ENCODE results near the gene MYL3. TPM values are rescaled to one million over a fixed set of nuclear protein-coding genes. Genes with fewer than 3 reads are reported as not detected.
A peak's percentile ranks its signal among the peaks of the same experiment; 100 is the strongest.

Gene MYL3
- total RNA-seq, 2 donors from 2014 or later: 1.9 TPM; not detected in 1

DNA sequence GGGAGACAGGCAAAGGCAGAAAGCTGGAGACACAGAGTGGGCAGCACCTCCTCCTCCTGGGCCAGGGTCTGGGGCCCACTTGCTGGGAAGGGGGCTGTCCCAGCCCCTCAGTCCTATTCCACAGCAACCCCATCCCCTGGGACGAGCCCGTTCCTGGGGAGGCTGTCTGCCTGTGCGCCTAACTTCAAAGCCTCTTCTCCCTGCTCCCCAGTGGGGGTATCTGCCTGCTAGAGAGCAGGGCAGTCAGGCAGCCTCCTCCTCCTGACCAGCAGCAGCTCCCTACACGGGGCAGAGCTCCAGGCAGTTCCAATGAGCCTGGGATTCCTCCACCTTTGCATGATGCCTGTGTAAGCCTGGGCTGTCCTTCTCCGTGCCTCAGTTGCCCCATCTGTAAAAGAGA, 21.2 kb upstream of the MYL3 start:
- Histone ChIP-seq H3K36me3 (no peaks in the 10 kb centered on the region), H3K4me1 (replicated peaks) (no peaks in the 10 kb centered on the region), H3K9me3 (no peaks in the 10 kb centered on the region), H3K4me3 (no peak overlapping the region), H3K27me3 (replicated peaks; ENCODE audit: insufficient read depth) (peaks cover 5% of the 10 kb centered on the region), H3K27ac (no peak overlapping the region)
- WGBS: 72% methylated on average over 5 of the region's 5 CpGs
- TF ChIP-seq, protein P1, sequence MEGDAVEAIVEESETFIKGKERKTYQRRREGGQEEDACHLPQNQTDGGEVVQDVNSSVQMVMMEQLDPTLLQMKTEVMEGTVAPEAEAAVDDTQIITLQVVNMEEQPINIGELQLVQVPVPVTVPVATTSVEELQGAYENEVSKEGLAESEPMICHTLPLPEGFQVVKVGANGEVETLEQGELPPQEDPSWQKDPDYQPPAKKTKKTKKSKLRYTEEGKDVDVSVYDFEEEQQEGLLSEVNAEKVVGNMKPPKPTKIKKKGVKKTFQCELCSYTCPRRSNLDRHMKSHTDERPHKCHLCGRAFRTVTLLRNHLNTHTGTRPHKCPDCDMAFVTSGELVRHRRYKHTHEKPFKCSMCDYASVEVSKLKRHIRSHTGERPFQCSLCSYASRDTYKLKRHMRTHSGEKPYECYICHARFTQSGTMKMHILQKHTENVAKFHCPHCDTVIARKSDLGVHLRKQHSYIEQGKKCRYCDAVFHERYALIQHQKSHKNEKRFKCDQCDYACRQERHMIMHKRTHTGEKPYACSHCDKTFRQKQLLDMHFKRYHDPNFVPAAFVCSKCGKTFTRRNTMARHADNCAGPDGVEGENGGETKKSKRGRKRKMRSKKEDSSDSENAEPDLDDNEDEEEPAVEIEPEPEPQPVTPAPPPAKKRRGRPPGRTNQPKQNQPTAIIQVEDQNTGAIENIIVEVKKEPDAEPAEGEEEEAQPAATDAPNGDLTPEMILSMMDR (IDR thresholded peaks at IDR 0.05): no peak
- TF ChIP-seq POLR2AphosphoS5 (IDR thresholded peaks at IDR 0.05): no peak
- TF ChIP-seq POLR2A (IDR thresholded peaks at IDR 0.05): no peak
- intact Hi-C loops (cut with DNase I): no loop called here
- no peak for DNase-seq (ENCODE audit: low spot score)

GRCh38 chr3:46883830-46884185, 20.6 kb upstream of the MYL3 start:
- Histone ChIP-seq H3K36me3 (no peaks in the 10 kb centered on the region), H3K27me3 (replicated peaks; ENCODE audit: insufficient read depth) (peaks cover 5% of the 10 kb centered on the region), H3K27ac (no peak overlapping the region), H3K4me1 (replicated peaks) (no peaks in the 10 kb centered on the region), H3K9me3 (no peaks in the 10 kb centered on the region), H3K4me3 (peak overlapping the region in 1 of 2 donors; percentile 42)
- no peak for TF ChIP-seq POLR2A (IDR thresholded peaks at IDR 0.05)
- no peak for TF ChIP-seq POLR2AphosphoS5 (IDR thresholded peaks at IDR 0.05)
- TF ChIP-seq, protein P1 (IDR thresholded peaks at IDR 0.05): no peak
- 83% methylated on average over 4 of the region's 4 CpGs for WGBS
- intact Hi-C loops (cut with DNase I): no loop called here
- DNase-seq (ENCODE audit: low spot score): no peak

GRCh38 chr3:46883054-46883829, 20.0 kb upstream of the MYL3 start:
- TF ChIP-seq, protein P1 (IDR thresholded peaks at IDR 0.05): no peak
- H3K36me3 ChIP-seq: no peaks in the 10 kb centered on the region
- no peaks in the 10 kb centered on the region for H3K9me3 ChIP-seq
- H3K4me3 ChIP-seq: peak overlapping the region; percentile 42
- intact Hi-C loops (cut with DNase I): no loop called here
- H3K27me3 ChIP-seq (replicated peaks; ENCODE audit: insufficient read depth): peaks cover 5% of the 10 kb centered on the region
- no peak for DNase-seq (ENCODE audit: low spot score)
- H3K27ac ChIP-seq: peak overlapping the region in 1 of 2 donors; percentile 54
- no peaks in the 10 kb centered on the region for H3K4me1 ChIP-seq (replicated peaks)
- 1% methylated on average over 30 of the region's 78 CpGs for WGBS

DNA sequence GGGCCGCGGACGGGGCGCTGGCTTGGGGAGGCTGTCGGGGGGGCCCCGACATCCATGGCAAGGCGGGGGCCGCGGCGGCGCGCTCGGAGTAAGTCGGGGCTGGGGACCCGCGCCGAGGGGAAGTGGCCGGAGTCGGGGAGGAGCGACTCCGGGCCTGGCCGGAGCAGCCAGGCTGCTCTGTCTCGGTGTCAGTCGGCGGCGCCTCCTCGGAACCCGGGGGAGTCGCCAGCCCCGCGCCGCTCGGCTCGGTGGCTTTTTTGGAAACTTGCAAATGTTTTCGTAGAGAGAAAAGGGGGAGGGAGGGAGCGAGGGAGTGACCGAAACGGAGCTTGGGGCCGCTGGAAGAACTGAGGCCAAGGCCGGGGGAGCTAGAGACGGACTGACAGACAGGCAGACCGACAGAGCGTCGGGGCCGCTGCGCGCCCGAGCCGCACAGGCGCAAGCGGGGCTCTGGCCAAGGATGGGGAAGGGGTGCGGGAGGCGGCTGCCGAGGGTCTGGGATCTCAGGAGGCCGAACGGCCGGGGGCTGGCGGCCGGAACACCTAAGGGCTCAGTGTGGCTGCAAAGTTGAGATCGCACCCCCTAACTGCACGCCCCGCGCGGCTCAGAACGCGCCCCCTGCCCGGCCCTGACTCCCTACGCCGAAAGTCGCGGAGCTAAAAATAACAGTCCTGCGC, 19.3 kb upstream of the MYL3 start:
- H3K4me1 ChIP-seq (replicated peaks): no peaks in the 10 kb centered on the region
- H3K27ac ChIP-seq: peak overlapping the region; percentile 54 to 56
- H3K27me3 ChIP-seq (replicated peaks; ENCODE audit: insufficient read depth): peaks cover 5% of the 10 kb centered on the region
- H3K4me3 ChIP-seq: peak overlapping the region; percentile 42
- no peaks in the 10 kb centered on the region for H3K9me3 ChIP-seq
- DNase-seq (ENCODE audit: low spot score): no peak
- no peaks in the 10 kb centered on the region for H3K36me3 ChIP-seq
- intact Hi-C loops (cut with DNase I): no loop called here
- TF ChIP-seq POLR2A (IDR thresholded peaks at IDR 0.05): no peak
- TF ChIP-seq POLR2AphosphoS5 (IDR thresholded peaks at IDR 0.05): no peak
- TF ChIP-seq, protein P1 (IDR thresholded peaks at IDR 0.05): no peak
- 1% methylated on average over 57 of the region's 72 CpGs for WGBS
